HG03469 (cell line): ENCODE measurements around the gene PDE4B.
"Not testable (repeated sequence)": the region's sequence is repeated elsewhere in the genome, so short reads cannot be mapped to it uniquely, and the experiment has no call there.

Experiments used
- ATAC-seq: cut with Tn5 transposase; IDR thresholded peaks from one replicate; pipeline ENCODE4 v1.9.1; 2021; ENCODE audit warnings: mild to moderate bottlenecking, moderate library complexity, moderate number of reproducible peaks; ENCODE audit not compliant: unreplicated experiment

Gene PDE4B

DNA sequence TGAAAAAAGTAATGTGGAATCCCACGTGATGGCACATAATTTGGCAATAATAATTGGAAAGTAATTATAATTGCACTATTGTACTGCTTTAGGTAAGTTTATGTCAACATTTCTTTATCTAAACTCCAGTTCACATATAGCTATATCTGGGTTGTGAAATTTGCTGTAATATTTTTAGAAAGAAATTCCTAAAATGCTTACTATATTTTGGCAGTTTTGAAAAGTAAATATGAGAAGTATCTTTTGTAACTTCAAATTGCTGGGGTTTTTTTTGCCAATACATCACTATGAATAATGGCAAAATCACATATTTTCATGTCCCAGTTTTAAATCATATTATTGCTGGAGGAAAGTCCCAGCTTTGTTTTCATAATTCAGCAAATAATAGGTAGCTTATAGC is 197.5 kb downstream of the PDE4B start:
- ATAC-seq = no peak

DNA sequence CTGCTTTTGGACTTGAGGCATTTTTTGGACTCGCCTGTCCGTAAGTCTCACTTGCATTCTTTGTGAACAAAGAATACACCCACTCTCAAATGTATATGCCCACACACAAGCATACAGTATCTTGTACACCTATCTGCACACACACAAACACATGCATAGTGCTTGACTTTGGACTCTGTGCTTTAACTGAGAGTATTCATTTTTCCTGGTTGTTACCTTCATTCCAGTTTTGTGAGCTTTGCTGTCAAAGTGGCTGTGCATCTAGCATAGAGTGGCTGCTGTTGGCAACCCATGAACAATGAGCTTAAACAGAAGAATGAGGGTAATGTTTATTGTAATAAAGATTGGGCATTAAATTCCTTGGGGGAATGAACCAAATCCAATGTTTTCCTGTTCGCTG is 199.0 kb downstream of the PDE4B start:
- ATAC-seq = no peak

- no peak for ATAC-seq
These were observed 199.6 kb downstream of the PDE4B start for GRCh38 chr1:65992165-65992821.

DNA sequence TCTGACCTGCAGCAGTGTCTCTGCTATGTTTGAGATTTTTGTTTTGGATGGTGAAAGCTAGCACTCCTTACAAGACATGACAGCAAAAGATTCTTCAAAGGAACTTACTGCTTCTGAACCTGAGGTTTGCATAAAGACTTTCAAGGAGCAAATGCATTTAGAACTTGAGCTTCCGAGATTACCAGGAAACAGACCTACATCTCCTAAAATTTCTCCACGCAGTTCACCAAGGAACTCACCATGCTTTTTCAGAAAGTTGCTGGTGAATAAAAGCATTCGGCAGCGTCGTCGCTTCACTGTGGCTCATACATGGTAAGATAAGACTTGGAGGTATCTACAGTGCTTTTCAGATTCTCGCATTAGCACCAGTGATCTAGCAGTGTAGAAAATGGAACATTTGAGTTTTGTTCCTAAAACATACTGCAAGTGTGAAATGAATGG is 200.2 kb downstream of the PDE4B start:
- ATAC-seq = no peak

GRCh38 chr1:65994223-65994622 is 201.5 kb downstream of the PDE4B start:
- ATAC-seq = no peak

- ATAC-seq = no peak
These were observed 202.6 kb downstream of the PDE4B start for GRCh38 chr1:65995336-65995735.

GRCh38 chr1:65995928-65996327 is 203.2 kb downstream of the PDE4B start:
- no peak for ATAC-seq

GRCh38 chr1:65997693-65998092 is 205.0 kb downstream of the PDE4B start:
- ATAC-seq = no peak

DNA sequence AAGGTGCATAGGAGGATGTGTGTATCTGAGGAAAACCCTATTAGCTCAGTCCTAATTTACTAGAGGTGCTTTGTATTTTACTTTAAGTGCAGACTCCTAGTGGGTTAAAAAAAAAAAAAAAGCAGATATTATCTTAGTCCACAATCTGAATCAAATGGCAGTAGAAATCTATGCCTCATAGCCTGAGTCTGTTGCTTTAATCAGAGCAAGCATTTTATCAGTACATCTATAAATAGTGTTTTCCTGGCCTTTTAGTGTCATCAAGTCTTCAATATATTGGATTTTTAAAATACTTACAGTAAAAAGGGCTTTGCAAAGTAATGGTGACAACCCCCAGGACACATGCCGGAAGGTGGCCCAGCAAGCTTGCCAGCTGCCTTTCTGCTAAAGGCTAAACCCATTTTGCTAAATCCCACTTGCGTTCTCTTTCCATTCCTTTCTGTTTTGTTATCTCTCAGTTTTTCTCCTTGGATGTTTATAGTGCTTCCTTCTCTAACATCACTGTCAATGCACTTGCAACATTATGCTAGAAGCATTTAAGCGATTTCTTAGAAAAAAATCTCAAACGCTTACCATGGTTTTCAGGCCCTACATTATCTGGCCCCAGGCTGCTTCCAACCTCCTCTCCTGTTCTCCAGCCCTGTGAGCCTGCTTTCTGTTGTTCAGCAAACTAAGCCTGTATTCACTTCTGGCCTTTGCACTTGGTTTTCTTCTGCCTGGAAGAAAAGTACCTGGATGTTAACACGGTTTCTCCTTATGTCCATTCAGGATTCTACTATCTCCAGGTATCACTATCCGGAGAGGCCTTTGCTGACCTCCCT is 206.3 kb downstream of the PDE4B start:
- ATAC-seq = no peak

DNA sequence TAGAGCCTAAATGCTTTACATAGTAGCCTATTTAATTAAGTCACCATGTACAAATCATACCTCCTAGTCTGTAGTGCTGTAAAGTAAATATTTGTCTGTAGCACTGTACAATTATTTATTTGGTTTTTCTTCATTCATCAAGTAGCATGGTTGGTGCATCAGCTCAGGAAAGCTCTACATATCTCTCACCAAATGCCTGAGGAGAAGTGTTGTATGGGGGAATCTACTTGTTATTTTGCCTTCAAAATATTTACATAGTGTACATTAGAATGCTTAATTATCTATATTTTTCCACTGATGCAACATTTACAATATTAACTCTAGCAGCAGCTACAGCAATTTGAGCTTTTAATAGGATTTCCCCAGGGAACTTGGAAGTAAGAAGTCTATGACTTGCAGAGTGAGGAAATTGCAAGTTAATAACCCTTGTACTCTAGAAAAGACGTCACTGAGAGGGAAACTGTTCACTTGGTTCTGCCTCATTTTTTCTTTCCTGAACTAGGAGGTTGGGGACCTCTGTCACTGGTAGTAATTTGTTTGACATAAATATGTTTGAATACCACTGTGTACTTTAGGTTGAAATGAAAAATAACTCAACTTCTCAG is 207.4 kb downstream of the PDE4B start:
- no peak for ATAC-seq

DNA sequence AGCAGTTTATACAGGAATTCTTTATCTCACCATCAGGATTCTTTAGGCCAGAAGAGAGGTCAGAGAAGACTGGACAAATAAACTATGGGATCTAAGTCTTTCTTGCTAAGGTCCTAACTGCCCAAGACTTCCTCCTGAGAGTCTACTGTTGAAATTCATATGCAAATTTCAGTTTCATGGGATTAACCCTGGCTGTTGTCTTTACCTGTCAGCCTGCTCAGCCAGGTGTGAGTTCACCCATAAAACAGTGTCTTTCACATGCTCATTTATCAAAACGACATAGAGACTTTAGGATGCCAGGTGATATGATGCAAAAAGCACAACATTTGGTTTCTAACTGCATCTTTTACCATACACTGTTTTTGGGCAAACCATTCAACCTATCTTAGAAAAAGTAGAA is 211.0 kb downstream of the PDE4B start:
- no peak for ATAC-seq

DNA sequence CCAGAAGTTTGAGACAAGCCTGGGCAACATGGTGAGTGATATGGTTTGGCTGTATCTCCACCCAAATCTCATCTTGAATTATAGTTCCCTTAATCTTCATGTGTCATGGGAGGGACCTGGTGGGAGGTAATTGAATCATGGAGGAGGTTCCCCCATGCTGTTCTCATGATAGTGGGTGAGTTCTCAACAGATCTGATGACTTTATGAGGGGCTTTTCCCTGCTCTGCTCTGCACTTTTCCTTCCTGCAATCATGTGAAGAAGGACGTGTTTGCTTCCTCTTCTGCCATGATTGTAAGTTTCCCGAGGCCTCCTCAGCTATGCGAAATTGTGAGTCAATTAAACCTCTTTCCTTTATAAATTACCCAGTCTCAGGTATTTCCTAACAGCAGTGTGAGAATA is 213.8 kb downstream of the PDE4B start:
- ATAC-seq = not testable (repeated sequence)

DNA sequence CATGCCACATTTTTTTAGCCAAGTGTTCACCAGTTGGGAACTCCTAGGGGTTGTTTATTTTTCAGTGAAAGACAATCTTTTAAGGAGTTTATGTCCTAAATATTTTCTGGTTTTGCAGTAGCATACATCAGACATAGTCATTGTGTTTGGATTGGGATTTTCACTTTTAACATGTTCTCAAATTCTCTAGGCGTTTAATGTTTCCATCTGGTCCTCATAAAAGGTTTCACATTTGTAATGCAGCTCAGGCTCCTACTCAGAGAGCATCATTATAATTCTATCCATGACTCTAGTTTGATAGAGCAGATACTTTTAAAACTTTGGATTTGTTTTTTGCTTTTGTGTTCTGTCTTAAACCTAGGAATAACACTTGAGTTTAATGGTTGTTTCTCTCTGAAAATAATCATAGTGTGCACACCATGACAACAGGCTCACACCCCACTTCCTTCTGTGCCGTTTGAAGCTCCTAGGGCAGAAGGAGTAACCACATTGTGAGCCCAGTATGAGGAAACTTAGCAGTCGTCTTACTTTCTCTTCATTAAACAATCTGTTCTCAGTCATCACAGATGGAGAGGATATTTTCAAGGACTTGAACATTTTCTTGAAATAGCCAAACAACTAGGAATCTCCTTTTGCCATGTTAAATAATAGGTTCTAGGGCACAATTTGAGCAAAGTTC is 219.6 kb downstream of the PDE4B start:
- ATAC-seq = no peak

- ATAC-seq = no peak
These were observed 220.7 kb downstream of the PDE4B start for GRCh38 chr1:66013371-66013770.

DNA sequence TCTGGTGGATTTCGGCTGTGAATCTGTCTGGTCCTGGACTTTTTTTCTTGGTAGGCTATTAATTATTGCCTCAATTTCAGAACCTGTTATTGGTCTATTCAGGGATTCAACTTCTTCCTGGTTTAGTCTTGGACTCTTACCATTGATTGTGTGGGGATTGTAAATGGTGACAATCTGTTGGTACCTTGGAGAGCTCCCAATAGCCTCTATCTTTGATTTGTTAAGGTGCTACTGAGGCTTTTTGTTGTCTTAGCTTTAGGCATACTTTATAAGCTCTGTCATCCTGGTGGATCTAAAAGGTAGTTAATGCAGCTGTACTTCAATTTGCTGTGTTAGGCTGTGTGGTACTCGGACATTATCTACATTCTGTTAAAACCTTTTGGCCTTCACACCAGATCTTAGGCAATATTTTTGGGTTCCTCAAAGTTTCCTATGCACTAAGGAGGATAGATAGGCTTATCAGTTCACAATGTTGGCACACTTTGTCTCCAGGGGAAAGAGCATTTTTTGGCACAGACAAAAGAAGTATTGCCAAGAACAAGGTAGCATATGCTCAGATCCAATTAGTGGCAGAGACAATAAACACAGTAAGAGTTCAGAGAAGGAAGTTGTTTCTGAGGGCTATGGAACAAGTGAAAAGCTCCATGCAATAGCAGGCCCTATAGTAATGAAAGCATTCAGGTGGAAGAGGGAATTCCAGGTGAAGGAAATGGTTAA is 230.4 kb downstream of the PDE4B start:
- ATAC-seq = no peak

DNA sequence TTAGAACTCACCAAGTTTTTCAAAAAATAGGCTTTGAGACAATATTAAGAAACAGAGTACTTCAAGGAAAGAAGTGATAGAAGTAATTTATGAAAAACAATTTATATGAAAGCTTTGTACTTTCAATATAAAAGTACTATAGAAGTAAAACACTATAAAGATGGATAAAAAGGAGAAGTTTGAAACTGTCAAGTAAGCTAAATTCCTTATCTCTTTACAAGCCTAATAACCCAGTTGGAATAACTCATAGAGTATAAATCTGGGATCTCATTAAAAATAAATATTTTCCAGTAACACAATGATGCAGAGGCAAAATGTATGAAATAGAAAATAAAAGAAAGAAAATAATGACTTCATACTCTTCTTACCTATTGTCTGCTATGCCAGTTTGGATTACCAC is 232.5 kb downstream of the PDE4B start:
- no peak for ATAC-seq

GRCh38 chr1:66028035-66028434 is 235.3 kb downstream of the PDE4B start:
- no peak for ATAC-seq

- no peak for ATAC-seq
These were observed 241.1 kb downstream of the PDE4B start for GRCh38 chr1:66033781-66034180.

DNA sequence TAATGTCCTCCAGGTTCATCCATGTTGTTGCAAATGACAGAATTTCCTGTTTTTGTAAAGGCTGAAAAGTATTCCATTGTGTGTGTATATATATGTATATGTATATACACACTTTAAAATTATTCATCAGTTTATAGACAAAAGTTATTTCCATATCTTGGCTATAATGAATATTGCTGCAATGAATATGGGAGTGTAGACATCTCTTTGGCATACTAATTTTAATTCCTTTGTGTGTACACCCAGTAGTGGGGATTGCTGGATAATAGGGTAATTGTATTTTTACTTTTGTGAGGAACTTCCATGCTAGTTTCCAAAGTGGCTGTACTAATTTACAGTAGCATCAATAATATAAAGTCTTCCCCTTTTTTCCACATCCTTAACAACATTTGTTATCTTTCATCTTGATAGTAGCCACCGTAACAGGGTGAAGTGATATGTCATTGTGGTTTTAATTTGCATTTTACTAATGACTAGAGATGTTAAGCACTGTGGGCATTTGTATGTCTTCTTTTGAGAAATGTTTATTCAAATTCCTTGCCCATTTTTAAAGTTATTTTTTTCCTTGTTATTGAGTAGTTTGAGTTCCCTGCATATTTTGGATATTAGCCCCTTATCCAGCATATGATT is 243.0 kb downstream of the PDE4B start:
- ATAC-seq = no peak

DNA sequence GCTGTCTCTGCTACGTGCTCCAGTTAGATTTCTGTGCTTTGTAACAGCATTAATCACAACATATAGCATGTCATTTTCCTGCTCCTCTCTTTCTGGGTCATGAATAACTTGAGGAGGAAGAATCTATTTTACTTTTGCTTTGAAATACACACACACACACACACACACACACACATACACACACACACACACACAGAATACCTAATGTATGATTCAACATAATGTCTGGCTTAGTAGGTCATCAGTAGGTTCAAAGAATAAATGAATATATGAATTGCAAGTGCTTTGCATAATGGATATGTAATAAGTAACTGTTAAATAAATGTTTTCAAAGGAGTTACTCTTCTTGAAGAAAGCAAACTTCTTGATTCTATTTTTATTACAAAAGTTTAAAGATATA is 249.0 kb downstream of the PDE4B start:
- ATAC-seq = no peak
